SU-DHL-6 (cell line): ENCODE data around the gene GPNMB.
"Not testable (repeated sequence)": the region's sequence is repeated elsewhere in the genome, so short reads cannot be mapped to it uniquely, and the experiment has no call there.

Experiments
- EZH2phosphoT487 ChIP-seq: fragments of 200-600 bp; sonication (generic), shearing (Covaris generic); conservative IDR thresholded peaks from 2 replicates; pipeline ENCODE4 v1.6.1; 2018; ENCODE audit warnings: mild to moderate bottlenecking, antibody characterized with exemption, low read length, moderate library complexity, mixed read lengths
- TF ChIP-seq, protein P1 (sequence below): fragments of 200-600 bp; sonication (generic); IDR thresholded peaks from one replicate; pipeline ENCODE4 v1.5.1; 2017; ENCODE audit warnings: antibody characterized with exemption, mild to moderate bottlenecking, low read length, moderate library complexity; ENCODE audit not compliant: insufficient read depth, poor library complexity, severe bottlenecking

DNA sequence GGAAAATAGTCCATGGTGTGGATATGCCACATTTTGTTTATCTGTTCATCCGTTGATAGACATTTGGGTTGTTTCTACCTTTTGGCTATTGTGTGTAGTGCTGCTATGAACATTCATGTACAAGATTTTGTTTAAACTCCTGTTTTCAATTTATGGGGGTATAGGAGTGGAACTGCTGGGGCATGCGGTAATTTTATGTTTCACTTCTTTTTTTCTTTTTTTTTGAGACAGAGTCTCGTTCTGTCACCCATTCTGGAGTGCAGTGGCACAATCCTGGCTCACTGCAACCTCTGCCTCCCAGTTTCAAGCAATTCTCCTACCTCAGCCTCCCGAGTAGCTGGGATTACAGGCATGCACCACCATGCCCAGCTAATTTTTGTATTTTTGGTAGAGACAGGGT is 22.2 kb upstream of the GPNMB start:
- TF ChIP-seq, protein P1, sequence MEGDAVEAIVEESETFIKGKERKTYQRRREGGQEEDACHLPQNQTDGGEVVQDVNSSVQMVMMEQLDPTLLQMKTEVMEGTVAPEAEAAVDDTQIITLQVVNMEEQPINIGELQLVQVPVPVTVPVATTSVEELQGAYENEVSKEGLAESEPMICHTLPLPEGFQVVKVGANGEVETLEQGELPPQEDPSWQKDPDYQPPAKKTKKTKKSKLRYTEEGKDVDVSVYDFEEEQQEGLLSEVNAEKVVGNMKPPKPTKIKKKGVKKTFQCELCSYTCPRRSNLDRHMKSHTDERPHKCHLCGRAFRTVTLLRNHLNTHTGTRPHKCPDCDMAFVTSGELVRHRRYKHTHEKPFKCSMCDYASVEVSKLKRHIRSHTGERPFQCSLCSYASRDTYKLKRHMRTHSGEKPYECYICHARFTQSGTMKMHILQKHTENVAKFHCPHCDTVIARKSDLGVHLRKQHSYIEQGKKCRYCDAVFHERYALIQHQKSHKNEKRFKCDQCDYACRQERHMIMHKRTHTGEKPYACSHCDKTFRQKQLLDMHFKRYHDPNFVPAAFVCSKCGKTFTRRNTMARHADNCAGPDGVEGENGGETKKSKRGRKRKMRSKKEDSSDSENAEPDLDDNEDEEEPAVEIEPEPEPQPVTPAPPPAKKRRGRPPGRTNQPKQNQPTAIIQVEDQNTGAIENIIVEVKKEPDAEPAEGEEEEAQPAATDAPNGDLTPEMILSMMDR = not testable (repeated sequence)
- TF ChIP-seq EZH2phosphoT487 = not testable (repeated sequence)
